GM12865 (cell line): ENCODE data around the gene CFI.

Experiments used
- DNase-seq: peaks from one replicate; pipeline ENCODE4 v3.0.0; 2010; ENCODE audit warnings: low read depth
- H3K4me3 ChIP-seq: 2 replicates; pipeline ENCODE4 v1.5.1; 2011; ENCODE audit warnings: mild to moderate bottlenecking, low read depth, low read length, control low read depth
- TF ChIP-seq, protein P1 (sequence below): IDR thresholded peaks from 2 replicates; pipeline ENCODE4 v1.5.1; 2011; ENCODE audit warnings: low read length, control low read depth, low read depth, inconsistent platforms; ENCODE audit not compliant: insufficient read depth; ENCODE audit errors: missing control alignments

The CFI gene

DNA sequence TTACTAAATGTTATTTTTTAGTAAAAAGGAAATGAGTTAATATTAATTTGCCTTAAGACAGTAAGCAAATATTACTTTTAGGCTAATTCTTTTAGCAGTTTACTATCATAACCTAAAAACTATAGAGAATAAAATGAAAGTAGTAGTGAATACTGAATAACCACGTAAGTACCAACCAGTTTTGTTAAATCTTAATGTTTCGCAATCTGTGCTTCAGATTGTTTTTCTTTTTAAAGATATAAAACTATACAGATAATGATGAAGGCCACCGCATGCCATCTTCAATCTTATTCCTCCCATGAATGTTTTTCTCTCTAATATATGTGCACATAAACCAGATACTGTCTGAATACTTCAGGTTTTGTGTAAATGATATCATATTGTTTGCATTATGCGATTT lies 32.0 kb upstream of the CFI start:
- H3K4me3 ChIP-seq, result no peak overlapping the region
- TF ChIP-seq, protein P1, sequence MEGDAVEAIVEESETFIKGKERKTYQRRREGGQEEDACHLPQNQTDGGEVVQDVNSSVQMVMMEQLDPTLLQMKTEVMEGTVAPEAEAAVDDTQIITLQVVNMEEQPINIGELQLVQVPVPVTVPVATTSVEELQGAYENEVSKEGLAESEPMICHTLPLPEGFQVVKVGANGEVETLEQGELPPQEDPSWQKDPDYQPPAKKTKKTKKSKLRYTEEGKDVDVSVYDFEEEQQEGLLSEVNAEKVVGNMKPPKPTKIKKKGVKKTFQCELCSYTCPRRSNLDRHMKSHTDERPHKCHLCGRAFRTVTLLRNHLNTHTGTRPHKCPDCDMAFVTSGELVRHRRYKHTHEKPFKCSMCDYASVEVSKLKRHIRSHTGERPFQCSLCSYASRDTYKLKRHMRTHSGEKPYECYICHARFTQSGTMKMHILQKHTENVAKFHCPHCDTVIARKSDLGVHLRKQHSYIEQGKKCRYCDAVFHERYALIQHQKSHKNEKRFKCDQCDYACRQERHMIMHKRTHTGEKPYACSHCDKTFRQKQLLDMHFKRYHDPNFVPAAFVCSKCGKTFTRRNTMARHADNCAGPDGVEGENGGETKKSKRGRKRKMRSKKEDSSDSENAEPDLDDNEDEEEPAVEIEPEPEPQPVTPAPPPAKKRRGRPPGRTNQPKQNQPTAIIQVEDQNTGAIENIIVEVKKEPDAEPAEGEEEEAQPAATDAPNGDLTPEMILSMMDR, result no peak
- DNase-seq, result no peak

DNA sequence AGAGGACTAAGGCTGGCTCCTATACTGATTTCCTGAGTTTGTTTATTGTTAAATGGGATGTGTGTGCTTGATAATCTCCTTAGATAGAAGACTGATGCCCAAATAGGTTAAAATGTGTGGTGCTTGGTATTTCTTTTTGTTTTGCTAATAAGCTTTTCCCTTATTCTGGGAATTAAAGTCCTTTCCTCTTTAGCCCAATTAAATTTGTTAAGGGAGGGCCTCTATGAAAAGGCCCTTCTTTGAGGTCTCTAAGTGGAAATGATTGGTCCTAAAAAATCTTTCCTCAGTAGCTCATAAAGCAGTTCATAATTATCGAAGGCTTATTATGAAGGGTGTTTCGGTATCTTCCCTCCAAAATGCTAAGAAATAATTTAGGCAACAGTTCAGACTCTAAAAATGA lies 25.9 kb upstream of the CFI start, which contains the start of gene RRH:
Gene RRH (plus strand): TSS at position 301 of the 400 bp plus-strand sequence. CDS start 56 bp downstream, at position 357.
- TF ChIP-seq, protein P1, result no peak
- H3K4me3 ChIP-seq, result no peak within 1 kb of the TSS
- DNase-seq, result no peak

DNA sequence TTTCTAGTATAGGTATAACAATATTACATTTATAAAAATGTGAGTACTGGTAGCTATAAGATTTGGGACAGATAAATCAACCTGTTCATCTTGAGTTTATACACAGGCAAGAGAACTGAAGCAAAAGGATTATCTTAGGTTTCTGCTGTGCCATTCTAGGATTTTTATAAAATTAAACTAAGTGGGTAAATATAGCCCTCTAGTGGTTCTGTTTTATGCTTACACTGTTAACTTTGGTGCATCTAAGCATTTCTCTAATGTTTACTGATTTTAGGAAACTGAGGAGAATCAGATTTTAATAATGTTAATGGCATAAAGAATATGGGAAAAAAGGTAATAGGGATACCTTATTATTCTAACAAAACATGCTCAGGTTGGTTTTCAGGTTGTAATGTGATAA lies 24.9 kb upstream of the CFI start:
- H3K4me3 ChIP-seq, result no peak overlapping the region
- peak; percentile 13 for DNase-seq
- TF ChIP-seq, protein P1, result peak; percentile 36

DNA sequence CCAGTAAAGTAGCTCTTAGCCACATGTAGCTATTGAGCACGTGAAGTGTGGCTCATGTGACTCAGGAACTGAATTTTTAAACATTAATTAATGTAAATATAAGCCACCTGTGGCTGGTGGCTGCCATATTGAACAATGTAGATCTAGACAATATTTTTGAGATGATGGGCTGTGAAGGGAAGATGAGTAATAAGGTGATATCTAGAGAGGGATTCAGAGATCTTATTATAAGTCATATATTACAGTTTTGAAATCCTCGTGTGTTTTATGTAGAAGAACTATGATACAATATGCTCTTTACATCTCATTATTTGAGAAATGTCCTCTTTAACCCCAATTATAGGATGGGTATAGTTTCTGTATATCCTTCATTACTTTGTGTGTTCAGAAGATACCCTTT lies 19.4 kb upstream of the CFI start:
- no peak overlapping the region for H3K4me3 ChIP-seq
- TF ChIP-seq, protein P1, result no peak

DNA sequence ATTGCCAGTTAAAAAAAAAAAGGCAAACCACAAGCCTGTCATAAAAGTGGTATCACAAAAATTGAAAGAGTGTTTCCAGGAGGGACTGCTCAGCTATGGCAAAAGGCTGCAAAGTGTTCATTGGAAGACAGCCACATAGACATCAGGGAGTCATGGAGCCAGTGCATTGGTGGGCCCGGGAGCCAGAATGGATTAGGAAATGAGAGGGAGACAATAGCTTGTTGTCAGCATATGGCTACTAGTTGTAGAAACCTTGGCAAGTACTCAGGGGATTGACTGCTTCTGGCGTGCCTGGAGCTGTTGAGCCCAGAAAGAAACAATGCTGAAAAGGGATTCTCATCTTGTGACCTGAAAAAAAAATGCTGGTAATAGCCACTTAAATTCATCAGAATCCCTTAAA lies 18.8 kb upstream of the CFI start:
- DNase-seq, result no peak
- H3K4me3 ChIP-seq, result no peak overlapping the region
- TF ChIP-seq, protein P1, result no peak

More for the DNA sequence above, 19.4 kb upstream of the CFI start:
- no peak for DNase-seq

DNA sequence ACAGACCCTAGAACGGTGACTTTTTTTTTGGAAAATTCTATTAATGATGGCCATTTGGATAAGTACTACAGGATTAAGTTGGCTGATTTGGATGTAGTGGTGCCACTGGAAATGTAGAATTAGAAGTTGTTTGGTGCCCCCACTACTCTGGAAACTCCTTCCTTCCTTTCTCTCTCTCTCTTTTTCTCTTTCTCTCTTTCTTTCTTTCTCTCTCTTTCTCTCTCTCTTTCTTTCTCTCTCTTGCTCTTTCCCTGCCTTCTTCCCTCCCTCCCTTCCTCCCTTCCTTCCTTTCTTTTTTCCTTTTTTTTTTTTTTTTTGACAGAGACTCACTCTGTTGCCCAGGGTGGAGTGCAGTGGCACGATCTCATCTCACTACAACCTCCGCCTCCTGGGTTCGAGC lies 16.5 kb upstream of the CFI start:
- H3K4me3 ChIP-seq, result no peak overlapping the region
- DNase-seq, result no peak
- TF ChIP-seq, protein P1, result no peak

DNA sequence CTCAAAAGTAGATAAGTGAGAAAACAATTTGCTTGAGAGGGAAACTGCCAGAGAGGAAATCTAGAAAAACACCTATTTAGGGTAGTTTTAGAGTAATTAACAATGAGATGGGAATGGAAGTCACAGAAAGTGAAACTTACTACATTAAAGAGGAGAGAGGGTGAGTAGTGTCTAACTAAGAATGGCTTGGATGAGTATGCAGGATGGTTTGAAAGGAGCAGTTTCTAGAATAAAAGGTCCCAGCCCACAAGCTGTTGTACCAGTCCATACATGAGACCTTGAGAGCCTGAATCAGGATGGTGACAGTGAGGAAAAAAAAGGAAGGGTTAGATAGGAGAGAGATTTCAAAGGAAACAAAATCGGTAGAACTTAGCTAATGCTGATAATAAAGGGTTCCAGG lies 15.1 kb upstream of the CFI start:
- H3K4me3 ChIP-seq, result peak overlapping the region; percentile 67
- peak; percentile 4 for DNase-seq
- TF ChIP-seq, protein P1, result no peak
